ENCODE measurements around the gene GINS1.
A peak's percentile ranks its signal among the peaks of the same experiment; 100 is the strongest.

GINS1 gene

DNA sequence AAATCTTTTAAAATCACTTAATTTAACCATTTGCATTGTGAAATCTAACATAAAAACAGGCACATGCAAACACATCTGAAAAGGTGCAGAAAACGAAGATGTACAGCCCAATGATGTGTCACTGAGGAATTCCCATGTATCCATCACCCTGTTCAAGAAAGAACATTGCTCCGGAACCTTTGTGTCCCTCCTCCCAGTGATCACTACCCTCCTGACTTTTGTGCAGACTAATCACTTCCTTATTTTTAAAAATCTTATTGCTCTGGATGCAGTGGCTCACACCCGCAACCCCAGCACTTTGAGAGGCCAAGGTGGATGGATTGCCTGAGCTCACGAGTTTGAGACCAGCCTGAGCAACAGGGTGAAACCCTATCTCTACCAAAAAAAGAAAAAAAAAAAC, 14.6 kb downstream of the GINS1 start:
- H3K4me3 ChIP-seq (ENCODE audit: control insufficient read depth, low read depth, low read length), result no peak overlapping the region
- DNase-seq (ENCODE audit: low read depth), result peak; percentile 31
- TF ChIP-seq, protein P1, sequence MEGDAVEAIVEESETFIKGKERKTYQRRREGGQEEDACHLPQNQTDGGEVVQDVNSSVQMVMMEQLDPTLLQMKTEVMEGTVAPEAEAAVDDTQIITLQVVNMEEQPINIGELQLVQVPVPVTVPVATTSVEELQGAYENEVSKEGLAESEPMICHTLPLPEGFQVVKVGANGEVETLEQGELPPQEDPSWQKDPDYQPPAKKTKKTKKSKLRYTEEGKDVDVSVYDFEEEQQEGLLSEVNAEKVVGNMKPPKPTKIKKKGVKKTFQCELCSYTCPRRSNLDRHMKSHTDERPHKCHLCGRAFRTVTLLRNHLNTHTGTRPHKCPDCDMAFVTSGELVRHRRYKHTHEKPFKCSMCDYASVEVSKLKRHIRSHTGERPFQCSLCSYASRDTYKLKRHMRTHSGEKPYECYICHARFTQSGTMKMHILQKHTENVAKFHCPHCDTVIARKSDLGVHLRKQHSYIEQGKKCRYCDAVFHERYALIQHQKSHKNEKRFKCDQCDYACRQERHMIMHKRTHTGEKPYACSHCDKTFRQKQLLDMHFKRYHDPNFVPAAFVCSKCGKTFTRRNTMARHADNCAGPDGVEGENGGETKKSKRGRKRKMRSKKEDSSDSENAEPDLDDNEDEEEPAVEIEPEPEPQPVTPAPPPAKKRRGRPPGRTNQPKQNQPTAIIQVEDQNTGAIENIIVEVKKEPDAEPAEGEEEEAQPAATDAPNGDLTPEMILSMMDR (conservative IDR thresholded peaks at IDR 0.05; ENCODE audit: control insufficient read depth, insufficient read depth, low read depth, low read length), result no peak

DNA sequence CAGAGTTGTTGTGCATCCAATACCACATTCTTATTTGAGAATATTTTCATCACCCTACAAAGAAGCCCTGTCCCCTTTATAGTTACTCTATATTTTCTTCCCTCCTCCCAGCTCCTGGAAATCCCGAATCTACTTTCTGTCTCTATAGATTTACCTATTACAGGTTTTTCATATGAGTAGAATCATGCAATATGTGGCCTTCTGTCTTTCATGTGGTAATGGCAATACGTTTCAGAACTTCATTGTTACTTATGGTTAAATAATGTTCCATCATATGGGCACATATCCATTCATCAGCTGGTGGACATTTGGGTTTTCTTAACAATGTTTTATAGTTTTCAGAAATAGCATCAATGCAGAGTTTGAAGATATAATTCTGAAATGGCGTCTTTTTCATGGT, 17.1 kb downstream of the GINS1 start:
- DNase-seq (ENCODE audit: low read depth), result no peak
- H3K4me3 ChIP-seq (ENCODE audit: control insufficient read depth, low read depth, low read length), result no peak overlapping the region
- TF ChIP-seq, protein P1 (conservative IDR thresholded peaks at IDR 0.05; ENCODE audit: control insufficient read depth, insufficient read depth, low read depth, low read length), result no peak

DNA sequence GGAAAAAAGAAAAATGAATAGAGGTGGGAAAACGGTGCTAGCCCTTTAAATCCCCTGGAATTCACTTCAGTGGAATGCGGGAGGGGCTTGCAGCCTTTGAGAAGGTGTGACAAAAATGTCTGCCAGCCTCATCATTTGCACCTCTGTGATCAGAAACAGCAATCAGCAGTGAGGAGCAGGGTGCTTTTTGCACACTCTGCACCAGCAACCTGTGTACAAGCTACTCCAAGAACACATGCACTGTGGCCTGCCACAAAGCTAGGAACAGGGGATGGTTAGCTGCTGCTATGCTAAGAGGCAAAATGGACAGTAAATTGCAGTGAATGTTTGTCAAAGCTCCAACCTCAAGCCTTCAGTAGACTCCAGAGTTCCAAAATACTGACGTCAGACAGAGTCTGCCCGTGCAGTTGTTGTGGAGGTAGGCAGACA, 29.7 kb downstream of the GINS1 start:
- no peak for DNase-seq (ENCODE audit: low read depth)
- H3K4me3 ChIP-seq (ENCODE audit: control insufficient read depth, low read depth, low read length), result no peak overlapping the region
- TF ChIP-seq, protein P1 (conservative IDR thresholded peaks at IDR 0.05; ENCODE audit: control insufficient read depth, insufficient read depth, low read depth, low read length), result no peak

DNA sequence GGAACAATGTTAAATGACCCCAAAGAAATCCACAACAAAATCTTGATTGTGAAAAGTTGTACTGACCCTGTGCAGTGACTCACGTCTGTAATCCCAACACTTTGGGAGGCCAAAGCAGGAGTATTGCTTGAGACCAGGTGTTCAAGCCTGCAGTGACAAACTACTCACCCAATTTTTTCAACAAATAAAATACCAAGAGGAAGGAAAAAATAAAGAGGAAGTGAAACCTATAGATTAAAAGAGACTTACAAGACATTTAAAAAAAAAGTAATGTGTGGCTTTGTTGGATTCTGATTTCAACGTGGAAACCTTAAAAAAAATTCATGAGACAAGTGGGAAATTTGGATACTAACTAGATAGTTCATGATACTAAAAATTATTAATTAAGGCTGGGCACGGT, 31.9 kb downstream of the GINS1 start:
- TF ChIP-seq, protein P1 (conservative IDR thresholded peaks at IDR 0.05; ENCODE audit: control insufficient read depth, insufficient read depth, low read depth, low read length), result no peak
- H3K4me3 ChIP-seq (ENCODE audit: control insufficient read depth, low read depth, low read length), result no peak overlapping the region
- no peak for DNase-seq (ENCODE audit: low read depth)

DNA sequence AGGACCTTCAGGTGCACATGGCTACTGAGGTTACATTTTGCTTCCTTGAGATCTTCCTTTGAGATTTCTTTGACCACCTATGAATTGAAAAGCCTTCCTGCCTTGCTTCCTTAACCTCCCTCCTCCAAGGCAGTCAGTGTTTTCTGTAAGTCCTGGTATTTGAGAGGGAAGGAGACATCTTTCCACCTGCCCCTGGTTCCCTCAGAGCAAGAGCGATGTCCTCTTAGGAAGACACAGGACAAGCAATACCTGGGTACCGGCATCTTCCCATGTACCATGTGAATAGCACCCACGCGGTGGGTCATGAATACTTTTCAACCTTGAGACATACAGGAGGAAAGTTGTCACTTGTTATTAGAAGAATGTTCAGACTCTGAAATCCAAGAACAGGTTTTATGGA, 37.1 kb downstream of the GINS1 start:
- DNase-seq (ENCODE audit: low read depth), result no peak
- TF ChIP-seq, protein P1 (conservative IDR thresholded peaks at IDR 0.05; ENCODE audit: control insufficient read depth, insufficient read depth, low read depth, low read length), result no peak
- no peak overlapping the region for H3K4me3 ChIP-seq (ENCODE audit: control insufficient read depth, low read depth, low read length)

DNA sequence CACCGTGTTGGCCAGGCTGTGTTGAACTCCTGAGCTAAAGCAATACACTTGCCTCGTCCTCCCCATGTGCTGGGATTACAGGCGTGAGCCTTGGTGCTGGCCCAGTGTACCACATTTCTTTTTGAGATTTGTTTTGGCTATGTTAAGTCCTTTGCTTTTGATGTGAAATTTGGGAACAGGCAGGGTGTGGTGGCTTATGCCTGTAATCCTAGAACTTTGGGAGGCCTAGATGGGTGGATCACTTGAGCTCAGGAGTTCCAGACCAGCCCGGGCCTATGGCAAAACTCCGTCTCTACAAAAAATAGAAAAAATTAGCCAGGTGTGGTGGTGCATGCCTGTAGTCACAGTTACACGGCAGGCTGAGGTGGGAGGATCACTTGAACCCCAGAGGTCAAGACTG, 40.2 kb downstream of the GINS1 start:
- no peak overlapping the region for H3K4me3 ChIP-seq (ENCODE audit: control insufficient read depth, low read depth, low read length)
- TF ChIP-seq, protein P1 (conservative IDR thresholded peaks at IDR 0.05; ENCODE audit: control insufficient read depth, insufficient read depth, low read depth, low read length), result no peak
- DNase-seq (ENCODE audit: low read depth), result no peak

DNA sequence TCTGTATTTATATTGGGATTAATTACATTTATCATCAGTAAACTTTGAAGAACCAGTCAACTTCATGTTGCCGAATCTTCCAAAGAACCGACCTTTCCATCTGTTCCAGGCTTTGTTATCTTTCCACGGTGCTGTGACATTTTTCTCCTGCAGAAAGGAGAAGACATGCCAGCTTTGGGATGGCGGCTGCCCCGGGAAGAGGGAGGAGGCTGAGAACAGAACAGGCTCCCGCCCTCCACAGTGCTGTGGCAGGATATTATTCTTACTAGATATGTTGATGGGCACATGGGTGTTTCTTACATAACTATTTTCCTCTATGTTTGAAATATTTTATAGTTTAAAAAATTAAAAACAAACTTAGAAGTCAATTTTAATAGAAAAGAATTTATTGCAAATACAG, 44.9 kb downstream of the GINS1 start:
- H3K4me3 ChIP-seq (ENCODE audit: control insufficient read depth, low read depth, low read length), result no peak overlapping the region
- TF ChIP-seq, protein P1 (conservative IDR thresholded peaks at IDR 0.05; ENCODE audit: control insufficient read depth, insufficient read depth, low read depth, low read length), result no peak

More for the DNA sequence above, 44.9 kb downstream of the GINS1 start:
- no peak for DNase-seq (ENCODE audit: low read depth)

All from fibroblast of mammary gland (primary cell).